Tracheal epithelial cell (primary cell): ENCODE data around the gene BORCS6. TPM values are rescaled to one million over a fixed set of nuclear protein-coding genes. Genes with fewer than 3 reads are reported as not detected.

Source experiments
- total RNA-seq: library from RNA; depleted of rRNA; stranded (reverse); fragments of >200 nt; gene quantifications from 2 replicates; pipeline ENCODE4 v1.2.1, GENCODE V29; 2014

The BORCS6 gene
- 9.6 and 11.6 TPM in 2 replicates for total RNA-seq

DNA sequence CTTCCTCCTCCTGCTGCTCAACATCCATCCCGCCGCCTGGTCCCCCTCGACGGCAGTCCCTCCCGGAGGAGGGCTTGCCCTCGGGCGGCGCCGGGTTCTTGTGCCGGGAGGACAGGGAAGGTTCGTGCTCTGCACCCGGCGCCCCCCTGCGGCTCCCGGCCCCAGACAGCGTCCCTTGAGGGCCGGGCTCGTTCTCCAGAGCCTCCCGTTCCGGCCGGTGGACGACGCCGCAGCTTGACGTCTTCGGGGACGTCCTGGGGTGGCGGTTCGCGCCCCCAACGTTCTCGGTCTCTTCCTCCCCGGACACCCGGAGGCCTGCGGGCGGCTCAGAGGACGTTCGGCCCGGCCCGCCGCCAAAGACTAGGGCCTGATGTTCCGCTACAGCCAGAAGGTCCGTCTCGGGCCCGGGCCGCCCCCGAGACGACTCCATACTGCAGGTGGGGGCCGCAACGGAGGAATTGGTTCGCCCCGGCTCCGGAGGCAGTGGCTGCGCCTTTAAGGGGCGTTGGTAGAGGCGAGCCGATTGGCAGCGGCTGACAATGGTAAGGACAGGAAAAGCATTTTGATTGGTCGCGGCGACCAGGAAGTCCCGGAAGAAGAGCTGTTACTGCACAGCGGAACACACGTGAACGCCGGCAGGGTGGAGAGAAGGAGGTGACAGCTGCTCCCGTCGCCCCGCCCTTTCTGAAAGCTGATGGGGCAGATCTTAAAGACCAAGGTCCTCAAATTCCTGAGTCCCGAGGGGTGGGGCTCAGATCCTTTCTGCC lies at the start of gene BORCS6:
TSS of gene BORCS6 (minus strand) at position 470 of the 767 bp plus-strand sequence. CDS start at position 430, 40 bp downstream.

DNA sequence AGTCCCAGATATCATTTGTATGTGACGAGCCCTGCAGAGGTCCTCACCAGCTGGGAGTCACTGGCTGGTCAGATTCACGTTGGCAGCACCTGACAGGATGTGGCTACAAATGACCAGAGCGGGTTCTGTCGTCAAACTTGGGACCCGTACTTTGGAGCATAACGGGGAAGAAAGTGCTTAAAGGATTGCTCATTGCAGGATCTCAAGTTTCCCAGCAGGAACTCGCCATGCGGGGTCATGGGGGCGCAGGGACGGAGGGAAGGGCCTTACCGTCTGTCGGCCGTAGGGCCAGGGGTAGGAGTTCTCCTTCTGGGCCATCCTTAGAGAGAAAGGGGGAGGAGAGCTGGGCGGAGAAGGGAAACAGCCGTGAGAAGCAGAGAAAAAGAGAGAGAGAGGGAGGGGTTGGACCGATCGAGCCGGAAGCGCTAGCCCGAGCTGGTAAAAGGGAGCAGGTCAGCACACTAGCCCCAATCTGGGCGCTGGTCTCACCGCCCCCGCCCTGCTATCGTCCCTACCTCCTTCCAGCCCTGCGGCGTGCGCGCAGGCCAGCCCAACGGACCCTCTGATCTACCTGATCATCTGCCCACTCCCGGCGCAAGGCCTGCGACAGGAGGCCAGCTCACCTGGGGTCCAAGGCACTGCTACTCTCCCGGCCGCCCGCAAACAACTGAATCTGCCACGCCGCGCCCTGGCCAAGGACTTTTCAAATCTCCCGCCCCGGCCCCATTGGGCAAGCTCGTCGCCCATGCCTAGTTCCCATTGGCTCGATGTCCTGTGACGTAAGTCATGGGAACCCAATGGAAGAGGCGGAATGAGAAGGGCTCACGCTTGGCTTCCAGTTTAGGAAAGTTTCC lies 20.2 kb upstream of the BORCS6 start, which contains the start of gene AURKB:
TSS of gene AURKB (minus strand) at position 669 of the 854 bp plus-strand sequence. CDS start at position 318, 351 bp downstream.

DNA sequence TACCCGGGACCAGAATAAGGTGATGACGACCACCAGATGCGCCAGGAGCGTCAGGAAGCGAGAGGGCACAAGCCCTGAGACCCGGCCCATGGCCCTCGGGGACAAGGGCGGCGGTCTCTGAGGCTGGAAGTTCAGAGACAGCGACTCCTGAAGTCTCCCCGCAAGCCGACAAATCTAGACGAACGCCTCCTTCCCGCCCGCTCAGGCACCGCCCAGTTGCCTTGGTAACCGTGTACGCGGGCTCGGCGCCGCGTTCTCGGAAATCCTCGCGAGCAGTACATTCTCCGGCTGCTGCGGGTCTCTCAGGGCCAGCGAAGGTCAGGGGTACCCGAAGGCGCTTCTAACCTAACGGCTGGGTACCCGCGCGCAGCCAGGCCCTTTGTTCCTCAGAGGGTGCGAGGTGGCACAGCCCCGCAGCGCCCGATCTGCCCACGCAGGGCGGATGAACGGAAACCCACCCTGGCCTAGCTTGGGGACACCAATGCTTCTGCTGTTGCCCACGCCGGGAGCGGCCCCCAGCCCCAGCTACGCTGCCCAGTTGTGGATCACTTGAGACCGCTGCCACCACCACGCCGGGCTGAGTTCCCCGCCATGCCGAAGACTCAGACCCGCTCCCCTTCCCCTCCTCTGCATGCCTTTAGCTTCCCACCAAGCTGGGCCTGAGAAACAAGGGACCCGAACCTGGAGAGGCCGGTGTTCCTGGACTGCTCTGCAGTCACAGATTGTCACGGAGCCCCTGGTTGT lies 13.6 kb downstream of the BORCS6 start, which contains the start of gene TMEM107:
TSS of gene TMEM107 (minus strand) at position 184 of the 744 bp plus-strand sequence. CDS start at position 90, 94 bp downstream.

DNA sequence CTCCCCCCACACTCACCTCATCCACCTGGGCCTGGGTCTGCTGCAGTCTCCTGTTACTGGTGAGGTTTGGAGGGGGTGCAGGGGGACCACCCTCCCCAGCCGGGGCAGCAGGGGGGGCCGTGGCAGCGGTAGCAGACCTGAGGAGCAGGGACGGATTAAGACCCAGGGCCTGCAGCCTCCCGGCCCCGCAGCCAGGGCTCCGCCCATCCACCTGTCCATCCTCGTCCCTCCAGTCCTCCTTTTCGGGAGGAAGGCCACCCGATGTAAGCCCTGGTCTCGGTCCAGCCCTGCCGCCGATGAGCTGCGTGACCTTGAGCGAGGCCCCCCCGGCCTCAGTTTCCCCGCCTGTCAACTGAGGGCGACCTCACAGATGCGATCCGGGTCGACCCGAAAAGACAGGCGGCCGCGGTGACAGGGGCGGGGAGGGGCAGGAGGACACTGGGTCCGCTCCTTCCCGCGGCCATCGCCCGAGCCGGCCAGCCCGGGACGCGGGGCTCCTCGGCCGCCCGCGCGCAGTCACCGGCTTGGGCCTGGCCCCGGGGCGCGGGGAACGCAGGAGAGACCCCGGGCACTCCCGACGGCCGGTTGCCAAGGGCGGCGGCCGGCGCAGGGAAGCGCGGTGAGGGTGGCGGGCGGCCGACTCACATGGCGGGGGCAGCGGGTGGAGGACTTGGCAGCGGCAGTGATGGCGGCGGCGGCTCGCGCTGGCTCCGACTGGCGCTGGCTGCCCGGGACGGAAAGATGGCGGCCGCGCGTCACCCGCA lies 27.6 kb downstream of the BORCS6 start, which contains the start of gene VAMP2:
TSS of gene VAMP2 (minus strand) at position 716 of the 764 bp plus-strand sequence. CDS start at position 647, 69 bp downstream.

DNA sequence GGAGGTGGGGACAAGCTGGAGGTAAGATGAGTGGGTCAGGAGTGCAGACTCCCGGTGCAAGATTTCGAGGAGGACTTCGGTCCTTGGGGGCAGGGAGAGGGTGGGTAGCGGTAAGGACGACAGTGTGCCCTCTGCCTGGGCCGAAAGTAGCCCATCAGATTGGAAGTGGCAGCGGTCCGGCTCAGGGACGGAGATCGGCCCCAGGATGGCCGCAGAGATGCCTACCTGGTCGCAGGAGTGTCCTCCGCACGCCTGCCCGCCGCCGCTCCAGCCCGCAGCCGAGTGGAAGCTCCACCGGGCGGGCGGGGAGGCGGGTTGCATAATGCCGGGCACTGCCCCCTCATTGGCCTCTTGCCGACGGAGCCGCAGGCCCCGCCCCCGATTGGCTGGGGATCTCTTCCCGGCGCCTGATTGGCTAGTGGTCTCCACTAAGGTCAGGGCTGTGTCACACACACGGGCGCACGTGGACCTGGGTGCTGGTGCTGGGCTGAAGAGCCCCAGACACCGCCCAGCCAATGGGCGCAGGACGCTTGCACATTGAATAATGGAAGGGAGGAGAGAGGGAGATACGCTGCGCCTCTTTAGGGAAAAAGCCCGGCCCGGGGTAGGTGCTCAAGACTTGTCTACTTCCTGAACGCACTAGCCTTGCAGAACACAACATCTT lies 37.7 kb downstream of the BORCS6 start, which contains the start of gene PER1:
TSS of gene PER1 (minus strand) at position 293 of the 664 bp plus-strand sequence. CDS start 1,698 bp downstream, outside the sequence.

Other genes starting within 250 kb of the BORCS6 start
- not detected in 2 replicates for gene GUCY2D, start 187.6 kb downstream of the BORCS6 start, total RNA-seq
- gene ALOX15B, start 151.1 kb downstream of the BORCS6 start, total RNA-seq, result 53.3 and 97.1 TPM in 2 replicates
- gene ALOX12B, start 102.5 kb downstream of the BORCS6 start, total RNA-seq, result 1.2 TPM in 1 of 2 replicates, not detected in the other
- gene ALOXE3, start 71.7 kb downstream of the BORCS6 start, total RNA-seq, result 0.85 and 1.4 TPM in 2 replicates
- gene HES7, start 66.1 kb downstream of the BORCS6 start, total RNA-seq, result 1.2 and 1.5 TPM in 2 replicates
- 13.7 and 25.4 TPM in 2 replicates for gene PER1, start 37.8 kb downstream of the BORCS6 start, total RNA-seq
- 3.4 and 3.9 TPM in 2 replicates for gene VAMP2, start 27.2 kb downstream of the BORCS6 start, total RNA-seq
- gene TMEM107, start 13.8 kb downstream of the BORCS6 start, total RNA-seq, result 17.6 and 24.7 TPM in 2 replicates
- 2.3 and 3.1 TPM in 2 replicates for gene AURKB, start 20.4 kb upstream of the BORCS6 start, total RNA-seq
- gene CTC1, start 57.9 kb upstream of the BORCS6 start, total RNA-seq, result 2.6 and 6.3 TPM in 2 replicates
- gene PFAS, start 59.1 kb upstream of the BORCS6 start, total RNA-seq, result 12.4 and 17.8 TPM in 2 replicates
- 7.2 and 10.2 TPM in 2 replicates for gene RANGRF, start 98.5 kb upstream of the BORCS6 start, total RNA-seq
- gene SLC25A35, start 105.2 kb upstream of the BORCS6 start, total RNA-seq, result 0.21 and 0.24 TPM in 2 replicates
- gene ARHGEF15, start 120.1 kb upstream of the BORCS6 start, total RNA-seq, result under 0.01 TPM in 1 of 2 replicates, not detected in the other
- not detected in 2 replicates for gene ODF4, start 149.7 kb upstream of the BORCS6 start, total RNA-seq
- gene RPL26, start 193.0 kb upstream of the BORCS6 start, total RNA-seq, result 5,651 and 9,660 TPM in 2 replicates
- gene RNF222, start 207.6 kb upstream of the BORCS6 start, total RNA-seq, result 0.24 and 0.43 TPM in 2 replicates
- gene NDEL1, start 245.7 kb upstream of the BORCS6 start, total RNA-seq, result 33.2 and 35.4 TPM in 2 replicates